LNCaP clone FGC (cell line): ENCODE data around the gene SUV39H1.

Source experiments
- DNase-seq: peaks from one replicate; pipeline ENCODE4 v3.0.0-alpha.2; 2011; ENCODE audit warnings: low read depth
- H3K4me3 ChIP-seq: 2 replicates; pipeline ENCODE4 v1.5.1; 2011; ENCODE audit warnings: mild to moderate bottlenecking, low read depth, low read length, control low read depth
- CTCF ChIP-seq: IDR thresholded peaks from 2 replicates; pipeline ENCODE4 v1.5.1; 2012; ENCODE audit warnings: mild to moderate bottlenecking; ENCODE audit not compliant: control insufficient read depth, insufficient read depth; ENCODE audit errors: extremely low read depth

Gene SUV39H1

GRCh38 chrX:48694776-48695533, 1.6 kb upstream of the SUV39H1 start:
- H3K4me3 ChIP-seq, result no peak overlapping the region; the same call in 1 of the 2 replicates
- no peak for TF ChIP-seq CTCF
- DNase-seq, result no peak

GRCh38 chrX:48695534-48695896, 1.0 kb upstream of the SUV39H1 start:
- no peak for DNase-seq
- TF ChIP-seq CTCF, result no peak

GRCh38 chrX:48695925-48696300, 621 bp upstream of the SUV39H1 start:
- DNase-seq, result no peak
- H3K4me3 ChIP-seq, result peak overlapping the region; percentile 77
- no peak for TF ChIP-seq CTCF

More at GRCh38 chrX:48695534-48695896, 1.0 kb upstream of the SUV39H1 start:
- peak overlapping the region; percentile 77 for H3K4me3 ChIP-seq

GRCh38 chrX:48696909-48697727, 584 bp downstream of the SUV39H1 start:
- TF ChIP-seq CTCF, result no peak
- no peak for DNase-seq
- H3K4me3 ChIP-seq, result peak overlapping the region; percentile 77

GRCh38 chrX:48698306-48698705, 1.8 kb downstream of the SUV39H1 start:
- no peak overlapping the region for H3K4me3 ChIP-seq
- DNase-seq, result no peak
- no peak for TF ChIP-seq CTCF

GRCh38 chrX:48700246-48700645, 3.7 kb downstream of the SUV39H1 start:
- TF ChIP-seq CTCF, result no peak

More at GRCh38 chrX:48700246-48700645, 3.7 kb downstream of the SUV39H1 start:
- no peak overlapping the region for H3K4me3 ChIP-seq
- DNase-seq, result no peak
